CD4-positive, alpha-beta T cell treated with Interleukin-6 for 4 hours (primary cell): ENCODE results near the gene SLC7A1.

Experiments used
- DNase-seq: peaks from one replicate; pipeline ENCODE4 v3.0.0-alpha.2; 2020; ENCODE audit warnings: mixed read lengths

SLC7A1 gene

GRCh38 chr13:29484796-29485195 is 110.7 kb downstream of the SLC7A1 start:
- DNase-seq, result no peak

GRCh38 chr13:29484236-29484635 is 111.3 kb downstream of the SLC7A1 start:
- no peak for DNase-seq

GRCh38 chr13:29483623-29484022 is 111.9 kb downstream of the SLC7A1 start:
- no peak for DNase-seq

GRCh38 chr13:29483211-29483610 is 112.3 kb downstream of the SLC7A1 start:
- no peak for DNase-seq

- no peak for DNase-seq
Measured at GRCh38 chr13:29482504-29482903, 113.0 kb downstream of the SLC7A1 start.

- no peak for DNase-seq
Measured at GRCh38 chr13:29481603-29482002, 113.9 kb downstream of the SLC7A1 start.

- no peak for DNase-seq
Measured at GRCh38 chr13:29480893-29481525, 114.5 kb downstream of the SLC7A1 start.

GRCh38 chr13:29479716-29480492 is 115.6 kb downstream of the SLC7A1 start:
- no peak for DNase-seq

GRCh38 chr13:29476046-29476445 is 119.4 kb downstream of the SLC7A1 start:
- DNase-seq, result no peak

GRCh38 chr13:29474991-29475390 is 120.5 kb downstream of the SLC7A1 start:
- DNase-seq, result no peak

GRCh38 chr13:29473166-29473565 is 122.3 kb downstream of the SLC7A1 start:
- DNase-seq, result no peak

- peak; percentile 46 for DNase-seq
Measured at GRCh38 chr13:29472332-29472961, 123.0 kb downstream of the SLC7A1 start.

- DNase-seq, result no peak
Measured at GRCh38 chr13:29471551-29471950, 123.9 kb downstream of the SLC7A1 start.

- no peak for DNase-seq
Measured at GRCh38 chr13:29465741-29466293, 129.7 kb downstream of the SLC7A1 start.

GRCh38 chr13:29464105-29464679 is 131.3 kb downstream of the SLC7A1 start:
- no peak for DNase-seq

GRCh38 chr13:29459813-29460355 is 135.6 kb downstream of the SLC7A1 start:
- DNase-seq, result no peak
